GM21576 (cell line): Measurements from ENCODE around the gene NTF4.
"Not testable (repeated sequence)": the region's sequence is repeated elsewhere in the genome, so short reads cannot be mapped to it uniquely, and the experiment has no call there.

Experiments used
- ATAC-seq: cut with Tn5 transposase; IDR thresholded peaks from one replicate; pipeline ENCODE4 v1.9.1; 2021; ENCODE audit warnings: mild to moderate bottlenecking, moderate library complexity; ENCODE audit not compliant: unreplicated experiment

NTF4 gene

DNA sequence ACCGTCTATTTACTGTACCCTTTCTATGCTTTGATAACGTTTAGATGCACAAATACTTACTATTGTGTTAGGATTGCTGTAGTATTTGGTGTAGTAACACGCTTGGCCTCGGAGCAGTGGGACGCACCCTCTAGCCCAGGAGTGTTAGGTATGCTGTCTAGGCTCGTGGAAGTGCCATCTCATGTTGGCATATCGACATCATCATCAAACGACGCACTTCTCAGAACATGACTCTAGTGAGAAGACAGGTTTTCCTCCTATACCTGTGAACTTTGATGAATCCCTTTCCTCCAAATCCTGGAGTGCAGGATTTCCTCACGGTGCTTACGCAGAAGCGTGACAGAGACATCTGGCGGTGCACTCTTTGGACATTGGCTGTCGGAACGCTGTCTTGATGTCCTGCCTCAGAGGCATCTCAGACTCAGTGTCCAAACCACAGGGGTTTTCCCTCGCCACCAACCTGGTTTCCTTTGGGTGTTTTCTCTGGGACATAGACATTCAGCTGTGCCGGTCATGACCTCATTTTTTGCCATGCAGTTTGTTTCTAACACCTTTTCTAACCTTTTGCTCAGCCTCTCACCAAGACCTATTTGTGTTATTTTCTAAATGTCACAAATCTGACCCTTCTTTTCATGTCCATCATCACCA is 26.9 kb upstream of the NTF4 start:
- ATAC-seq: no peak

DNA sequence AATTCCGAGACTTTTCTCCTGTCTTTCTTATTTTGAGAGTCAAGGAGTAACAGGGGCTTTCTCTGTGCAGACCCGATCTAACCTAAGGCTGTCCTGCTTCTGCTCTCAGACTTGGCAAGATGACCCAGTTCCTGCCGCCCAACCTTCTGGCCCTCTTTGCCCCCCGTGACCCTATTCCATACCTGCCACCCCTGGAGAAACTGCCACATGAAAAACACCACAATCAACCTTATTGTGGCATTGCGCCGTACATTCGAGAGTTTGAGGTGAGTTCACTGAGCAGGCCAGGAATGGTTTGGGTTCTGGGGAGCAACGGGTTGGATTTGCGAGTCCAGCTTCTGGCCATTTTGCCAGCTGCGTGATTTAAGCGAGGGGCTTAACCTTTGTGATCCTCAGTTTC is 21.7 kb upstream of the NTF4 start:
- ATAC-seq: no peak

DNA sequence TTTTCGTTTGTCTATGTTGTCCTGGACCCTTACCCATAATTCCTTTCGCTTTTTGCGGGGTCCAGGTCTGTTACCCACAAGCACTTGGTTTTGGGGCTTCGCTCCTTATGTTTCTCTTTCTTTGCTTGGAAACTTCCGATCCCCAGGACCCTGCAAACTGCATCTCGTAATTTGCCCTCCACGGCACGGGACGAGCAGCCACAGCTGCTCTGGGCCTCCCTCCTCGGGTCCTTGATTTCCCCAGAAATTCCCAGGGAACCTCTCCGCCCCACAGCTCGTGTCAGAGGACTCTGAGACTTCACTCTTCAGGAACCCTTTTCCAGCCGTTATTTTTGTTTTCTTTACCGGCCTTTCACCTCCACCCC is 21.2 kb upstream of the NTF4 start:
- ATAC-seq: no peak

DNA sequence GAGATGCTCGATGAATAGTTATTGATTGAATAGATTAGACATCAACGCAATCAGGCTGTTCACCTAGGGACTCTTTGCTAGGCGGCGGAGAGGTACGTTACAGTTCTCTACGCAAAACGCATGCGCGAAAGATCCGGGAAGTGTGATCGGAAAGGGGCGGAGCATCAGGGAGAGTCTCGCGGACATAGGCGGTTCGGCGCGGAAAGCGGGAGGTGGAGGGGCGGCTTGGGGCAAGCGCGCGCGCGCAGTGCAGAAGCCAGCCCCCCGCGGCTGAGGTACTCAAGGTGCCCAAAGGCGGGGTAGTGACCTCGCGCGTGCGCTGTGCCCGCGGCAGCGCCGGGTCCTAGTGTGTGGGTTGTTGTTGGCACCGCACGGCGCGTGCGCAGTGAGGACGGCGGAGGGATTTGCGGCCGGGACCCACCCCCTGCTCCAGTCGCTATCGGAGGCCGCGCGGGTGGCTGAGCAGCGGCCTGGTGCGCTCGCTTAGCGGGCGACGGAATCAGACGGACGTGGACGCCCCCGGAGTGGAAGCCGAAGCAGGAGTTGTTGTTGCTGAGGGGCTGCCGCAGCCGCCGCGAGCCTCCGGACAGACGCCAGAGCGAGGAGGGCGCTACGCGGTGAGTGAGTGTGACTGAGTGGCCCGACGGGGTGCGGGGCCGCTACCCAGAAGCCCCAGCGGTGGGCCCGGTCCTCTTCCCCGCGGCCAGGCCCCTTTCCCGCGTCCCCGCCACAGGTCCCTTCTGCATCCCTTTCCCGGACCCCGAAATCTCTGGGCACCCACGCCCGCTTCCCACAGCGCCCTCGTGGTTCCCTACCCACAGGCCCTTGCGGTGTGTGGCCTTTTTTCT is 20.6 kb upstream of the NTF4 start, which contains the start of gene SNRNP70:
TSS of gene SNRNP70 (plus strand) at position 432 of the 848 bp plus-strand sequence. CDS start 964 bp downstream, outside the sequence.
- peak; percentile 81 for ATAC-seq

DNA sequence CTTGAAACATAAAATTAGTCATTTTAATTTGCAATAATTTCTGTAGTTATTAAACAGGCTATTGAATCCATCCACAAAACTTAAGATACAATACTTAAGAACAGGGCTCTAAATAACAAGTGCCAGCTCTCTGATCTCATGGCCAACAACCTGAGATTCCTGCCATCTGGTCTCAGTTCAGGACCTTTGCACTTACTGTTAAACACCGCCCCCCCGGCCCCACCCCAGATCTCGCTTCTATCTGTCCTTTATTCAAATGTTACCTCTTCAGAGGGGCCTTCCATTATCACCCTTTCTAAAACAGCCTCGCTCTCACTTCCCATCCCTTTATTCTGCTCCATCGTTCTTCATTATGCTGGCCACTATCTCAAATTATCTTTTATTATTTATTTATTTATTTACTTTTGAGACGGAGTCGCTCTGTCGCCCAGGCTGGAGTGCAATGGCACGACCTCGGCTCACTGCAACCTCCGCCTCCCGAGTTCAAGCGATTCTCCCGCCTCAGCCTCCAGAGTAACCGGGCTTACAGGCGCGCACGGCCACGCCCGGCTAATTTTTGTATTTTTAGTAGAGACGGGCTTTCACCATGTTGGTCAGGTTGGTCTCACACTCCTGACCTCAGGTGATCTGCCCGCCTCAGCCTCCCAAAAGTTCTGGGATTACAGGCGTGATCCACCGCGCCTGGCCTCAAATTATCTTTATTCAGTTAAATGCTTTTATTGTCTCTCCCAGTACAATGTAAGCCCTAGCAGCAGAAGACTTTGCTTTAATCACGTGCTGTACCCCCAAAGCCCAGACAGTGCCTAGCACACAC is 19.8 kb upstream of the NTF4 start:
- ATAC-seq: no peak

DNA sequence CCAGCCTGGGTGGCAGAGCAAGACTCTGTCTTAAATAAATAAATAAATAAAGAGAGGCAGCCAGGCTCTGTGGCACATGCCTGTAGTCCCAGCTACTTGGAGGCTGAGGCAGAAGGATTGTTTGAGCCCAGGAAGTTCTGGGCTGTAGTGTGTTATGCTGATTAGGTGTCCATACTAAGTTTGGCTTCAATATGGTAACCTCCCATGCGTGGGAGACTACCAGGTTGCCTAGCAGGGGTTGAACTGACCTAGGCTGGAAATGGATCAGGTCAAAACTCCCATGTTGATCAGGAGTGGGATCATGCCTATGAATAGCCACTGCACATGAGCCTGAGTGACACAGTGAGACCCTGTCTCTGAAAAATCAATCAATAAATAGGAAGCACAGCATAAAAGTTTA is 16.7 kb upstream of the NTF4 start:
- ATAC-seq: no peak

DNA sequence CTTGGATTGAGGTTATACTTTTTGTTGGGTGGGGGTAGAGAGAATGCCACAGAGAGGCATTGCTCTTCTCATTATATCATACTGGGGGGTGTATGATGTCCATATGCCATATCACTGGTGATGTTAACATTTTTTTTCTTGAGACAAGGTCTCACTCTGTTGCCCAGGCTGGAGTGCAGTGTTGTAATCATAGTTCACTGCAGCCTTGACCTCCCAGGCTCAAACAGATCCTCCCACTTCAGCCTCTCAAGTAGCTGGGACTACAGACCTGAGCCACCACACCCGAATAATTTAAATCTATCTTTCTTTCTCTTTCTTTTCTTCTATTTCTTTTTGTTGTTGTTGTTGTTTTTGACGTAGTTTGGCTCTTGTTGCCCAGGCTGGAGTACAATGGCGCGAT is 15.8 kb upstream of the NTF4 start:
- no peak for ATAC-seq

DNA sequence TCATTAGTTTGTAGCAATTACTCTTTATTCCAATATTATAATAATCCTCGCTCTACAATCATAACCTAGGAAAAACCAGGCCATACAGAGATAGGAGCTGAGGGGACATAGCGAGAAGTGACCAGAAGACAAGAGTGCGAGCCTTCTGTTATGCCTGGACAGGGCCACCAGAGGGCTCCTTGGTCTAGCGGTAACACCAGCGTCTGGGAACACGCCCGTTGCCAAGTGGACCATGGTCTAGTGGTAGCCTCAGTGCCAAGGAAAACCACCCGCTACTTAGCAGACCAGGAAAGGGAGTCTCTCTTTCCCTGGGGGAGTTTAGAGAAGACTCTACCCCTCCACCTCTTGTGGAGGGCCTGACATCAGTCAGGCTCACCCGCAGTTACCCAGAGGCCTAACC is 10.3 kb upstream of the NTF4 start:
- not testable (repeated sequence) for ATAC-seq

DNA sequence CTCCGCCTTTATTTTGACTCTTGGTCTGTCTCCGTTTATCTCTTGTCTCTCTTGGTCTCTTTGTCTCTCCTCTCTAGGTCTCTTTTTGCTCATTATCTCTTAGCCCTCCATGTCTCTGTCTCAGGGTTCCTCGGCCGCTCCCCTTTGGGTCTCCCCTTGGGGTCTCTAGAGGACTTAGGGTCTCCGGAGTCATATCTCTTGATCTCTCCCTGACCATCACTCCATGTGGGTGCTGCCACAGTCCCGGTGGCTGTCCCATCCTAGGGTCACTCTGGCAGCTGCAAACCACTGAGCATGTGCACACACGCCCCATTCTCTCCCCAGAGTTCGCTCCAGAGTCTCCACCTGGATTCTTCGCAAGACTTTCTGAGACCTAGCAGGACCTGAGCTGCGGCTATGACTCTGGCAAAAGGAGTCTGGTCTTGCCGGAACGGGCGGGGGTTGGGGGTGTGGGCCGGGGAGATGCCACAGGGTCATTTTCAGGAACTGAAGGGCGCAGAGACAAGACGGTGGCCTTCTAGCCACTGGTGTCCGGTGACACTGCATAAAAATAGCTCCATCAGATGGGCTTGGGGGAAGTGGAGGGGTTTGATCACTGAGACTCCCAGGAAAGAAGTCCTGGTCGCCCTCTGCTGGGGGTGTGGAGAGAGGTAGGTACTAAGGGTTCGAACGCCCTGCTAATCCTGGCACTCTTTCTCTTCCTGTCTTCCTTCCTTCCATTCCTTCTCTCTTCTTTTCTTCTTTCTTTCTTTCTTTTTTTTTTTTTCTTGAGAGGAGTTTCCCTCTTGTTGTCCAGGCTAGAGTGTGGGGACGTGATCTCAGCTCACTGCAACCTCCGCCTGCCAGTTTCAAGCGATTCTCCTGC is 9.1 kb upstream of the NTF4 start:
- no peak for ATAC-seq

DNA sequence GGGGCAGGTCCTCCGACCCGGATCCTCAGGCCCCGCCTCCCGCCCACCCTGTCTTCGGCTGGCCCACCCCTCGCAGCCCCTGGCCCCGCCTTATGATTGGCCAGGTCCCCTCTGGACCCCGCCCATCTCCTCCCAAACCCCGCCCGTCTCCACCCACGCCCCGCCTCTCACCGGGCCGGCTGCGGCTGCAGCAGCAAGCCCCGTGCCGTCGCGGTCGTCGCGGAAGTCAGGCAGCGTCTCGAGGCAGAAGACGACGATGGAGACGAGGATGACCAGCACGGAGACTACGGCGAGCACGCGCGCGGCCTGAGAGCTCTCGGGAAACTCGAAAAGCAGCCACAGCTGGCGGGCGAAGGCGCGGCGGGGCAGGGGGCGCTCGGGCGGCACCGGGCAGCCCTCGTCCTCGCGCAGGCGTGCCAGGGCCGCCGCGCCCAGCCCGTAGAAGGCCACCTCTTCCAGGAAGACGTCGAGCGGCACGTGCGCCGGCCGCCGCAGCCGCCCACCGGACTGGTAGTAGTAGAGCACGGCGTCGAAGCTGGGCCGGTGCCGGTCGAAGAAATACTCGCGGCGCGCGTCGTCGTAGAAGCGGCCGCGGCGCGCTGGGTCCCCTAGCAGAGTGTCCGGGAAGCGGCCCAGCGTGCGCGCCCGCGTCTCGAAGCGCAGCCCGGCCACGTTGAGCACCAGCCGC is 7.4 kb upstream of the NTF4 start:
- no peak for ATAC-seq

DNA sequence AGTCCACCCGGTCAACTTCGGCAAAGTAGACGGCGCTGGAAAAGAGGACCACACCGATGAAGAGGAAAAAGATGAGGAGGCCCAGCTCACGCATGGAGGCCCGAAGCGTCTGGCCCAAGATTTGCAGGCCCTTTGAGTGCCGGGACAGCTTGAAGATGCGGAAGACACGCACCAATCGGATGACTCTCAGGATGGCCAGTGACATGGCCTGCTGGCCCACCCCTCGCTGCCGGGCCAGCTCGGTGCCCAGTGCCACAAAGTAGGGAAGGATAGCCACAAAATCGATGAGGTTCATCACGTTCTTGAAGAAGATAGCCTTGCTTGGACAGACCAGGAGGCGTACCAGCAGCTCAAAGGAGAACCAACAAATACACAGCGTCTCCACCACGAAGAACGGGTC is 5.8 kb upstream of the NTF4 start:
- ATAC-seq: no peak

DNA sequence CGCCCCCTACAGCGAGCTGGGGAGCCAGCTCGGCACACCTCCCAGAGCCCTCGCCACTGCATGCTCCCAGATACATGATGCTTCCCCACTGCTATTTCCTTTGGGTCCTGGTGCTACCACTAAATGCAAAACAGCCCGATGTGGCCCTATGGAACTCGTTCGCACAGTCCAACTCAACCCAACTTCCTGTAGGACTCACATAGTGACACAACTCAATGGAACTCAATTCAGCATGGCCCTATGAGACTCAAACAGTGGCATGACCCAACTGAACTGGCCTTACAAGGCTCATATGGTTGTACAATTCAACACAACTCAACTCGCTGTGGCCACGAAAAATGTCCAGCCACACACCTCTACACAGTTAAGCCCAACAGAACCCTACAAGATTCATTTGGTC is 4.4 kb upstream of the NTF4 start:
- no peak for ATAC-seq

DNA sequence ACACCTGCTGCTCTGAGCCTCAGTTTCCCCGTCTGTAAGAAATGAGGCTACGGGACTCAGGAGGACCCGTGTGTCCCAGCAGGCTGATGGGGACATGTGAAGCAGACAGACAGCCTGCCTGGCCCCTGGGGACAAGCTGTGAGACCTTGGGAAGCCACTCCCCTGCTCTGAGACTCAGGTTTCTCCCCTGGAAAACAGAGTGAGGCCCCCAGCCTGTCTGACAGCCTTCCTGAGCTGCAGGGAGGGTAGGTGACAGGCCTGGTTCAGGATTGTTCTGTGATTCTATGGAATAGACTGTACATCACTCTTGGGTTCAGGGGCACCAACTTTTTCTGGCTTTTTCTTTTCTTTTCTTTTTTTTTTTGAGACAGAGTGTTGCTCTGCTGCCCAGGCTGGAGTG is 2.9 kb upstream of the NTF4 start:
- no peak for ATAC-seq

DNA sequence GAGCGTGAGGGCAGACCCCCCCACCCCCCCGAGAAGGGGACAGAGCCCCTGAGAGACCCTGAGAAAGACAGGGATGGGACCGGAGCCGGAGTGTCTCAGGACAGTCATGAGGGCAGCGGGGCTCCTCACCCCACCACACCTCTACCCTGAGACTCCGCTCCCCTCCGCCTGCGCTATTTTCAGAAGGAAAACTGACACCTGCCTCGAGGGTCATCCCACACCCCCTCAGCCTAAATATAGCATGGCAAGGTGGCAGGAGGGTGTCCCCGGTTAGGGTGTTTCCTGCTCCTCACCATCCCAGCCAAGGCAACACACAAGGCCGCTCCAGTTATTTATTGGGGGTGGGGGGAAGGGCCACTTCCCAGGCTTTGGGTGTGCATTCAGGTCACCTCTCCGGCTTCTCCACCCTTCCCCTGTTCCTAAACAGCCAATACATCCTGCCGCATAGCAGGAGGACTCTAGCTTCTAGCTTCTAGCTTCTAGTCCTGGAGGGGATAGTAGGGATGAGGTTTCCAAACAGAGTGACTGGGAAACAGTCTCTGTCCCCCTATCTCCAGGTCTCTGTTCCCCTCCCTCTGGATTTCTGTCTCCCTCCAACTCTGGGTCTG is 1.4 kb upstream of the NTF4 start:
- no peak for ATAC-seq

DNA sequence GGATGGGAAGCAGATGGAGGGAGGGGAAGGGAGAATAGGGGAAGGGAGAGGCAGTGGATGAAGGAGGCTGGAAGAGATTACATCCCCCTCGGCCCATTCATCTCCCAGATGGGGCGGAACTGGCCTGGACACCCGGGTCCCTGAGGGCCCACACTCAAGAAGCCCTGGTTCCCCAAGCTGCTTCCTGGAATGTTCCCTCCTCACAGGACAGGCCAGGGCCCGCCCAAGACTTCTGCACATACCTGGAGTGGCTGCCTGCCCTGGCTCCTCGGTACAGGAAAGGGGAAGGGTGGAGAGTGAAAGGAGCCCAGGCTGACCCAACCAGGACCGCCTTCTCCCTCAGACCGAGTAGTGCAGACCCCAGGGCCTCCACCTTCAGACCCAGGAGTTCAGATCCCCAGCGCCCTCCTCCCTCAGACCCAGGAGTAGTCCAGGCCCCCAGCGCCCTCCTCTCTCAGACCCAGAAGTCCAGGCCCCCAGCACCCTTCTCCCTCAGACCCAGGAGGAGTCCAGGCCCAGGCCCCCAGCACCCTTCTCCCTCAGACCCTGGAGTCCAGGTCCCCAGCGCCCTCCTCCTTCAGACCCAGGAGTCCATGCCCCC is 489 bp downstream of the NTF4 start:
- ATAC-seq: no peak

DNA sequence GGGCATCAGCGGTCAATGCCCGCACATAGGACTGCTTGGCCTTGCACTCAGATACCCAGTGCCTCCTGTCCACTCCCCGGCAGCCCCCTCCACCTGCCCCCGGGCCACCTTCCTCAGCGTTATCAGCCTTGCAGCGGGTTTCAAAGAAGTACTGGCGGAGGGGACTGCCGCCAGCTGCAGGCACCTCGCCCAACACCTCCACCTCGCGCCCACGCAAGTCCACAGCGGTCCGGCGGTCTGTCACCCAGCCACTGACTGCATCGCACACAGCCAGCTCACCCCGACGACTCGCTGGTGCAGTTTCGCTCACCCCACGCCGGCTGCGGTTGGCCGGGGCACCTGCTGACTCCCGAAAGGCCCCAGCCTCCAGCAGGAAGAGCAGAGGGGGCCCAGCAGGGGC is 3.2 kb downstream of the NTF4 start:
- ATAC-seq: no peak

DNA sequence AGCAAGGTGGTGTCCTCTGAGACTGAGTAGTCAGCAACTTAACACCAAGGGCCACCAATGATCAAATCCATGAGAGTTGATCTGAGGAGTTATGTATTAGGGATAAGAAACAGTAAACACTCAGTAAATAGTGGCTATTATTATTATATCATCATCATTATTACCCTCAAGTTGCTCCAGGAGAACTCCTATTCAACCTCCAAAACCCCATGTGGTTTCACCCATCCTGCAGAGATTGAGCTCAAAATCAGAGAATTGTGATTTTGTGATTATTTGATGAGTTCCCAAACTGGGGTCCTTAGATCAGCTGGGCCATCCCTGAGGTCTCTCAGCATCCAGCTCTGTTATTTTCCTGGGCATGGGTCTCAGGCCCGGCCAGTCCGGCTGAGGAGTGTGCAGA is 3.6 kb downstream of the NTF4 start:
- no peak for ATAC-seq

DNA sequence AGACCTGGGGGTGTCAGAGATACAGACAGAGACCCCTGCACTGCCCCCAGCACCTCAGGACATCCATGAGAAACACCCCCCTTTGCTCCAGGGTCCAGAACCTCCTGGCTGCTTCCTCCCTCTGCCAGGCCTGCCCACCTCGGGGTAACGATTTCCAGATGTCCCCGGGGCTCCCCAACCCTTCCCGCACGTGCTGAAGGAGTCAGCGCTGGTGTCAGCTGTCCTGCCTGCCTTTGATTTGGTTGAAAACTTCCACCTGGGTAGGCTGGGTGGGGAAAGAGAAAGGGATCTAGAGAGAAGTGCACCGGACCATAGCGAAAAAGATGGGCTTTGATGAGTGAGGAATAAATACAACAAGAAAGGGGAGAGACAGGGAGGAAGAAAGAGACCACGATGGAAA is 5.6 kb downstream of the NTF4 start:
- no peak for ATAC-seq

DNA sequence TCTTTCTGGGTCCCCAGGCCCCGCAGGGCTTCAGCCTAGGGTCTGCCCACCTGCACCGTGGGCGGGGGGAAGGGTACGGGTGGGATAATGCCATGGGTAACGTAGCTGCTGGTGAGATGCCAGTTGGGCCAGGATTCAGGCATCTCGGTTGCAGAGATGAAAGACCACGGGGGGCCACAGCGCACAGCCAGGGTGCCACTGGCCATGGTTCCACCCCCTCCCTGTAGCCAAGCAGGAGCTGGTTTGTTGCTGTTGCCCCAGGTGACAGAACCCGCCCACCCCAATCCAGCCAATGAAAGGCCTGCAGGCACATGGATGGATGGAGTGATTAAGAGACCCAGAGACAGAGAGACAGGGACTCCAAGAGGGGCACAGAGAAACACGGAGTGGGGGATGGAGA is 6.1 kb downstream of the NTF4 start:
- ATAC-seq: no peak
